ENCODE data around the gene CCDC85C.

The CCDC85C gene

GRCh38 chr14:99605299-99605961 is 1.4 kb upstream of the CCDC85C start:
- peak; percentile 76 for DNase-seq (ENCODE audit: low read depth)

- peak; percentile 53 for DNase-seq (ENCODE audit: low read depth)
Measured at GRCh38 chr14:99604766-99605298, 825 bp upstream of the CCDC85C start.

GRCh38 chr14:99604278-99604765 is 315 bp upstream of the CCDC85C start:
- peak; percentile 94 for DNase-seq (ENCODE audit: low read depth)

GRCh38 chr14:99602788-99603415 is 1.1 kb downstream of the CCDC85C start:
- no peak for DNase-seq (ENCODE audit: low read depth)

GRCh38 chr14:99602054-99602787 is 1.8 kb downstream of the CCDC85C start:
- DNase-seq (ENCODE audit: low read depth): peak; percentile 29

GRCh38 chr14:99601361-99601831 is 2.6 kb downstream of the CCDC85C start:
- peak; percentile 54 for DNase-seq (ENCODE audit: low read depth)

- no peak for DNase-seq (ENCODE audit: low read depth)
Measured at GRCh38 chr14:99600232-99600888, 3.6 kb downstream of the CCDC85C start.

- DNase-seq (ENCODE audit: low read depth): no peak
Measured at GRCh38 chr14:99599393-99599792, 4.6 kb downstream of the CCDC85C start.

GRCh38 chr14:99598774-99599173 is 5.2 kb downstream of the CCDC85C start:
- DNase-seq (ENCODE audit: low read depth): no peak

GRCh38 chr14:99597911-99598600 is 6.0 kb downstream of the CCDC85C start:
- no peak for DNase-seq (ENCODE audit: low read depth)

GRCh38 chr14:99596772-99597171 is 7.2 kb downstream of the CCDC85C start:
- no peak for DNase-seq (ENCODE audit: low read depth)

GRCh38 chr14:99596071-99596627 is 7.9 kb downstream of the CCDC85C start:
- no peak for DNase-seq (ENCODE audit: low read depth)

- no peak for DNase-seq (ENCODE audit: low read depth)
Measured at GRCh38 chr14:99595524-99595923, 8.5 kb downstream of the CCDC85C start.

- peak; percentile 28 for DNase-seq (ENCODE audit: low read depth)
Measured at GRCh38 chr14:99595034-99595433, 9.0 kb downstream of the CCDC85C start.

- no peak for DNase-seq (ENCODE audit: low read depth)
Measured at GRCh38 chr14:99593971-99594841, 9.8 kb downstream of the CCDC85C start.

- DNase-seq (ENCODE audit: low read depth): no peak
Measured at GRCh38 chr14:99592933-99593753, 10.9 kb downstream of the CCDC85C start.

- DNase-seq (ENCODE audit: low read depth): no peak
Measured at GRCh38 chr14:99592394-99592793, 11.6 kb downstream of the CCDC85C start.

GRCh38 chr14:99590746-99591555 is 13.1 kb downstream of the CCDC85C start:
- peak; percentile 76 for DNase-seq (ENCODE audit: low read depth)

Data from EH (cell line).